A549 treated with RU486 at 1 μM for 4 hours (cell line): ENCODE measurements around the gene CPZ. TPM values are rescaled to one million over a fixed set of nuclear protein-coding genes. Genes with fewer than 3 reads are reported as not detected.

Source experiments
- total RNA-seq: library from RNA; stranded (reverse); fragments of 200-300 nt; extraction: Qiagen RNA extraction; gene quantifications from 5 replicates; pipeline ENCODE4 v1.2.3, GENCODE V29; 2022; ENCODE audit warnings: low read depth

The CPZ gene
- total RNA-seq, result 0.22 to 0.38 TPM (median 0.37 TPM) in 5 replicates

GRCh38 chr4:8592366-8593263 is at the start of gene CPZ:
Gene CPZ (plus strand): TSS chr4:8592765. CDS start chr4:8592834, 69 bp downstream.

GRCh38 chr4:8580321-8581093 is 12.1 kb upstream of the CPZ start, which contains the start of gene GPR78:
Gene GPR78 (plus strand): TSS chr4:8580392. CDS start chr4:8580983, 591 bp downstream.

Other genes with a start within 250 kb of the CPZ start
- 8.0 to 9.9 TPM (median 8.1 TPM) in 5 replicates for gene ACOX3, start 152.0 kb upstream of the CPZ start, total RNA-seq
- 4.7 to 7.9 TPM (median 6.3 TPM) in 5 replicates for gene TRMT44, start 152.0 kb upstream of the CPZ start, total RNA-seq
- 0.08 to 0.19 TPM in 2 of 5 replicates, not detected in the others for gene GPR78, start 12.4 kb upstream of the CPZ start, total RNA-seq